Measurements from ENCODE around the gene UTP15.

GRCh38 chr5:73528248-73528647 is 37.3 kb upstream of the UTP15 start:
- no peak for TF ChIP-seq CTCF (IDR thresholded peaks at IDR 0.05)
- no peak for TF ChIP-seq POLR2A (IDR thresholded peaks at IDR 0.05)
